ENCODE results near the gene SERPINA9.

Gene SERPINA9

GRCh38 chr14:94462763-94463572 lies 13.0 kb downstream of the SERPINA9 start:
- no peak for DNase-seq (ENCODE audit: low read depth in 2 of 2)

GRCh38 chr14:94462219-94462551 lies 13.8 kb downstream of the SERPINA9 start:
- no peak for DNase-seq (ENCODE audit: low read depth in 2 of 2)

GRCh38 chr14:94461526-94462218 lies 14.3 kb downstream of the SERPINA9 start:
- no peak for DNase-seq (ENCODE audit: low read depth in 2 of 2)

GRCh38 chr14:94460631-94461416 lies 15.2 kb downstream of the SERPINA9 start:
- no peak for DNase-seq (ENCODE audit: low read depth in 2 of 2)

GRCh38 chr14:94458558-94459205 lies 17.3 kb downstream of the SERPINA9 start:
- DNase-seq (ENCODE audit: low read depth in 2 of 2): no peak

GRCh38 chr14:94458096-94458495 lies 17.9 kb downstream of the SERPINA9 start:
- no peak for DNase-seq (ENCODE audit: low read depth in 2 of 2)

- DNase-seq (ENCODE audit: low read depth in 2 of 2): no peak
Measured at GRCh38 chr14:94455928-94456327, 20.1 kb downstream of the SERPINA9 start.

- DNase-seq (ENCODE audit: low read depth in 2 of 2): no peak
Measured at GRCh38 chr14:94451826-94452225, 24.2 kb downstream of the SERPINA9 start.

- DNase-seq (ENCODE audit: low read depth in 2 of 2): no peak
Measured at GRCh38 chr14:94451091-94451771, 24.8 kb downstream of the SERPINA9 start.

- no peak for DNase-seq (ENCODE audit: low read depth in 2 of 2)
Measured at GRCh38 chr14:94450722-94451090, 25.3 kb downstream of the SERPINA9 start.

GRCh38 chr14:94449930-94450329 lies 26.1 kb downstream of the SERPINA9 start:
- no peak for DNase-seq (ENCODE audit: low read depth in 2 of 2)

- no peak for DNase-seq (ENCODE audit: low read depth in 2 of 2)
Measured at GRCh38 chr14:94448071-94448808, 27.8 kb downstream of the SERPINA9 start.

GRCh38 chr14:94447206-94447605 lies 28.8 kb downstream of the SERPINA9 start:
- no peak for DNase-seq (ENCODE audit: low read depth in 2 of 2)

- no peak for DNase-seq (ENCODE audit: low read depth in 2 of 2)
Measured at GRCh38 chr14:94446126-94446525, 29.9 kb downstream of the SERPINA9 start.

GRCh38 chr14:94445003-94445402 lies 31.0 kb downstream of the SERPINA9 start:
- DNase-seq (ENCODE audit: low read depth in 2 of 2): no peak

GRCh38 chr14:94441531-94442205 lies 34.3 kb downstream of the SERPINA9 start:
- DNase-seq (ENCODE audit: low read depth in 2 of 2): no peak

- no peak for DNase-seq (ENCODE audit: low read depth in 2 of 2)
Measured at GRCh38 chr14:94441130-94441529, 34.9 kb downstream of the SERPINA9 start.

GRCh38 chr14:94439453-94440057 lies 36.4 kb downstream of the SERPINA9 start:
- DNase-seq (ENCODE audit: low read depth in 2 of 2): no peak

- DNase-seq (ENCODE audit: low read depth in 2 of 2): no peak
Measured at GRCh38 chr14:94428610-94429009, 47.4 kb downstream of the SERPINA9 start.

Data from stimulated activated CD8-positive, alpha-beta memory T cell treated with anti-CD3 and anti-CD28 coated beads, Interleukin-15, amount 100 ng/mL, for 4 hours (primary cell).